Activated naive CD4-positive, alpha-beta T cell treated with anti-CD3 and anti-CD28 coated beads, Interleukin-2, amount 10 ng/mL, durations not matched to agents 7 days and 5 days (primary cell): ENCODE data around the gene PARL.
A peak's percentile ranks its signal among the peaks of the same experiment; 100 is the strongest.

Source experiments
- CTCF ChIA-PET: fragments of 350-600 bp; sonication (Branson Sonifier 250); formaldehyde crosslinking; loops from one replicate; lab custom pipeline; 2021; ENCODE audit warnings: antibody characterized with exemption; lab: Charles Lee
- DNase-seq: peaks from one replicate; pipeline ENCODE4 v3.0.0-alpha.2; 2020
- H3K27ac Mint-ChIP-seq: one replicate; pipeline ENCODE4 v1.8.0; 2021; ENCODE audit warnings: mild to moderate bottlenecking, moderate library complexity, mixed read lengths
- H3K27me3 Mint-ChIP-seq: one replicate; pipeline ENCODE4 v1.8.0; 2021; ENCODE audit warnings: mild to moderate bottlenecking, mixed read lengths
- H3K36me3 Mint-ChIP-seq: one replicate; pipeline ENCODE4 v1.8.0; 2021; ENCODE audit warnings: mixed read lengths
- H3K4me1 Mint-ChIP-seq: one replicate; pipeline ENCODE4 v1.8.0; 2021; ENCODE audit warnings: mixed read lengths
- H3K4me3 Mint-ChIP-seq: one replicate; pipeline ENCODE4 v1.8.0; 2021; ENCODE audit warnings: mild to moderate bottlenecking, moderate library complexity, mixed read lengths
- H3K9me3 Mint-ChIP-seq: one replicate; pipeline ENCODE4 v1.8.0; 2021; ENCODE audit warnings: mixed read lengths

The PARL gene

DNA sequence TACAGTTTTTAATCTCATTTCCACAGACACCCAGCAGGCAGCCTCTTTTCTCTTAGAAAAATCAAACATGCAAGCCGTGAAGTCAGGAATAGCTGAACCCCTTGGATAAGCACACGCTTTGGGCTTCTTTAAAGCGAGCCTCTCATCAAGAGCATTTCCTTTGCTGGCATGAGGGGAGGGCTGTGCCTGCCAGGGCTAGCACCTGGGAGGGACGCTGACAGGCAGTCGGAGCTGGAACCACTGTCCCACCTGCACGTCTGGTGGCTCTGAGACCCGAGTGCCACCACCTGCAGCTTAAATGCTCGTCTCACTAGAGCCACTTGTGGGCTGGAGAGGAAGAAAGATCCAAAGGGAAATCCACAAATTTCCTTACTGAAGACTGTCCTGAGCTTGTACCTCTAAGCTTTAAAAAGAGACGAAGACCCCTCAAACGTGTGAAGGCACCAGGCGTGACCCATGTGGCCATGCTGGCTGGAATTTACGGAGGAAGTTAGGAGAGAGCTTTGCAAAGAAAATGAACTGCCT is 68.7 kb downstream of the PARL start:
- no peak overlapping the region for H3K4me3 Mint-ChIP-seq
- H3K9me3 Mint-ChIP-seq = no peaks in the 10 kb centered on the region
- H3K27ac Mint-ChIP-seq = peak overlapping the region; percentile 85
- peaks cover 19% of the 10 kb centered on the region for H3K4me1 Mint-ChIP-seq
- CTCF ChIA-PET = interaction anchor here (0.9 kb wide), 1 partner anchor 331 kb away, joined by 3 read pairs; no protein-coding TSS in a partner anchor
- H3K36me3 Mint-ChIP-seq = peaks cover 8% of the 10 kb centered on the region
- no peak for DNase-seq
- no peaks in the 10 kb centered on the region for H3K27me3 Mint-ChIP-seq

DNA sequence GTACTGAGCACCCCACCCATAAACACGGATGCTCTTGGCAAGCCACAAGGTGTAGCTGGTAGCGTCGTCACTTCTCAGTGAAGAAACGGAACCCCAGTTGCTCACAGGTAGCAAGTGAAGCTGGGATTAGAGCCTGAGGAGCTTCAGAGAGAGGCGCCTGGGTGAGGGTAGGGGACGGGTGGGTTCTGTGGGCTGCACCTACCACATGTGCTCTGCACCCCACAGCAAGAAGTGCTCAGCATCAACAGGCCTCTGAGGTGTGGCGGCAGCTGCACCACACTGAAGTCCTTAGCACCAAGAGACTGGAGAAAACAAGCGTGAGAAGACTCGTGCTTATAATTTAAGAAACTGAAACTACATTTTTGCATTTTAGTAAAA is 69.1 kb downstream of the PARL start:
- H3K36me3 Mint-ChIP-seq = peaks cover 11% of the 10 kb centered on the region
- H3K9me3 Mint-ChIP-seq = no peaks in the 10 kb centered on the region
- CTCF ChIA-PET = no interaction called here
- peak overlapping the region; percentile 85 for H3K27ac Mint-ChIP-seq
- peak; percentile 41 for DNase-seq
- H3K27me3 Mint-ChIP-seq = no peaks in the 10 kb centered on the region
- H3K4me3 Mint-ChIP-seq = no peak overlapping the region
- peaks cover 19% of the 10 kb centered on the region for H3K4me1 Mint-ChIP-seq

DNA sequence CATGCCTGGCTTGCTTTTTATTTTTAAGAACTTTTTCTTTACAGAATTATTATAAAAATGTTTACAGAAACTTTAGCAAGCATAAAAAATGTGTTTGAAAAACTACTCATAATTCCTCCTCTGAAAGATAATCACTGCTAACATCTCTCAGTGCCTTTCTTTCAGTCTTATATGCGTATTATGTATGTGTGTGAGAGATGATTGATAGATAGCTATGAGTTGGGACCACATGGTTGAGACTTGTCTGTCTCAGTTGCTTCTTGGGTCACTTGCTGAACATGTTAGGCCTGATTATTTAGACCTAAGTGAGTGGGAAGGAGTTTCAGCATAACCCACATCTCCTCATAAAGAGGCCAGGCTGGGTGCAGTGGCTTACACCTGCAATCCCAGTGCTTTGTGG is 70.4 kb downstream of the PARL start:
- no peak for DNase-seq
- H3K27me3 Mint-ChIP-seq = no peaks in the 10 kb centered on the region
- CTCF ChIA-PET = no interaction called here
- H3K4me3 Mint-ChIP-seq = no peak overlapping the region
- no peaks in the 10 kb centered on the region for H3K9me3 Mint-ChIP-seq
- H3K27ac Mint-ChIP-seq = peak overlapping the region; percentile 63
- peaks cover 17% of the 10 kb centered on the region for H3K36me3 Mint-ChIP-seq
- peaks cover 19% of the 10 kb centered on the region for H3K4me1 Mint-ChIP-seq

DNA sequence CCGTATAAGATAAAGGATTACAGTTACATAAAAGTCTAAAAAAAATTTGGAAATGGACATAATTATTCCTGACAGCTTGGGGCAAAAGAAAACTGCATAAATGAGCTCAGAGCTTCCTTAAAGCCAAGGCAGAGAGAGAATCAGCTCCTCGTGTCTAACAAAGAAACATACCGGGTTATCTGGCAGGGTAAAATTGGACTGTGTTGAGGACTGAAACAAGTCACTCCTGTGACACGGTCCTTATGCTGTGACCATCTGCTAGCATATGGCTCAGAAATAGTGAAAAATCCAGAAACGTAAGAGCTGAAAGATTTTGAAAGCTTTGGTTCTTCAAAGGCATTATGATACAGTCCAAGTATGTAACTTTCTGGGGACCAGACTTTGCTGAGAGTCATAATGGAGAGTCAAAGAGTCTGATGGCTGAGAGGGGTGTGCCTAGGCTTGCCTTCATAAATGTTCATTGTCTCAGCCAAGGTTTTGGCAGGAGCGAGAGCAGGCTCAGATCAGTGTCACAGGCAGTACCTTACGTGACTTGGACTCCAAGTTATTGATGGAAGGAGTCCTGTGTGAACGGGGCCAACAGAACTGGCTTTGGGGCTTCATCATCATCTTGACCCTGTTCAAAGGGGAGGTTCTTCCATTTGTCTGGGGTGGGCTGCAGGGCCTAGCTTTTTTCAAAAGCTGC is 71.8 kb downstream of the PARL start:
- no peak overlapping the region for H3K4me3 Mint-ChIP-seq
- H3K36me3 Mint-ChIP-seq = peaks cover 28% of the 10 kb centered on the region
- CTCF ChIA-PET = no interaction called here
- H3K9me3 Mint-ChIP-seq = no peaks in the 10 kb centered on the region
- no peak for DNase-seq
- H3K27me3 Mint-ChIP-seq = no peaks in the 10 kb centered on the region
- H3K4me1 Mint-ChIP-seq = peaks cover 19% of the 10 kb centered on the region
- H3K27ac Mint-ChIP-seq = no peak overlapping the region

DNA sequence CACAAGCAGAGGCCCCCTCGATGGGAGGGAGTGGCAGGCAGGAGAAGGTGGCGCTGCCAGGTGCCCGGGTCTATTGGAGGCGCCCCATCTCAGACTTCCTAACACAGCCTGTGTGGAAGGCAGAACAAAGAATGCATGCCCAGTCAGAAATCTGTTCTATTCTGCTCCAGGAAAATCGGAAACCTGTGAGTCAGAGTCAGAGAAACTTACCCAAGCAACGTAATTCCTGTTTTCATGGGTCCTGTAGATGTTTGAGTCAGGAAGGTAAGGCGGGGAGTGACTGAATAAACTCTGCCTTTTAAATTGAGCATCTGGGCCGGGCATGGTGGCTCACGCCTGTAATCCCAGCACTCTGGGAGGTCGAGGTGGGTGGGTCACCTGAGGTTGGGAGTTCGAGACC is 73.0 kb downstream of the PARL start:
- peaks cover 39% of the 10 kb centered on the region for H3K36me3 Mint-ChIP-seq
- CTCF ChIA-PET = no interaction called here

DNA sequence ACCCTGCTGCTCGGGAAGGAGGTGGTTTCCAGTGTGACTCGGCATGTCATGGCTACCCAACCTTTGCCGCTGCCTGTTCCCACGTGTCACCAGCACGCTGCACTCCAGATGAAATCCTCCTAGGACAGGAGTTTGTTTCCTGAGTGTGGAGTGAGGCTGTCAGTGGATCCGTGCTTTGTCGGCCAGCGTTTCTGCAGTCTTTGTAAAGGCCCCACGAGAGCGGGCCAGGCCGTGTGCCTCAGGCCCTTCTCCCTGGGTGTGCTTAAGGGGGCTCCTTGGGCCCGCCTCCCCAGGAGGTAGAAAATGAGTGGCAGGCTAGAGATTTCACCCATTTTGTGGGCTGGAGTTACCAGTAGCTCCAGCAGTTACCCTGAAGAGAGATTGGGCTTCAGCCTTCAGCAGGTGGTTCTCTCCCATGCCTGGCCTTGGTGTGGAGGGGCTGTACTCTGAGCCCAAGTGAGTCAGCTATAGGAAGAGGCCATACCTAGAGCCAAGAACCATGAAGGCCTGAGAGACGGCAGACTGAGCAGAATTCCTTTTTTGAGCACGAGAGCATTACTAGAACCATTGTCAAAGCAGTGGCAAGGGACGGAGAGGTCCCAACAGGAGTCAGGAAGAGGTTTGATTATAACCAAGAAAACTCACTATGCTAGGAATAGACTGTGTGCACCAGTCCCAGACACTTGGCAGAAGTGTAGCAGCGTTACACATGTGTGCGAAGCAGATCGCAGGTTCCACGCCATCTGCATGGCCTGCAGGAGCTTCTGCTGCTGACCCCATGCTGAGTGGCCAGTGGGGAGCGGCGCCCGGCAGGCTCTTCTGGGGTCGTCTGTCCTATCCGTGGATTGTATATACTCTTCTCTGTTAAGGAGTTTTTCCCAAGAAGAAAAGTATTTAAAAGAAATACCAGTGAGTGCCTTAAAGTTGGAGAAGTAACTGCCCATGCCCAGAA is 73.8 kb downstream of the PARL start:
- Mint-ChIP-seq H3K4me1 (peaks cover 13% of the 10 kb centered on the region), H3K4me3 (no peak overlapping the region), H3K9me3 (no peaks in the 10 kb centered on the region), H3K27me3 (no peaks in the 10 kb centered on the region), H3K36me3 (peaks cover 39% of the 10 kb centered on the region), H3K27ac (no peak overlapping the region)
- CTCF ChIA-PET = no interaction called here
- DNase-seq = no peak

More for the DNA sequence above, 73.0 kb downstream of the PARL start:
- peaks cover 19% of the 10 kb centered on the region for H3K4me1 Mint-ChIP-seq
- DNase-seq = no peak
- H3K9me3 Mint-ChIP-seq = no peaks in the 10 kb centered on the region
- no peak overlapping the region for H3K27ac Mint-ChIP-seq
- no peaks in the 10 kb centered on the region for H3K27me3 Mint-ChIP-seq
- no peak overlapping the region for H3K4me3 Mint-ChIP-seq

DNA sequence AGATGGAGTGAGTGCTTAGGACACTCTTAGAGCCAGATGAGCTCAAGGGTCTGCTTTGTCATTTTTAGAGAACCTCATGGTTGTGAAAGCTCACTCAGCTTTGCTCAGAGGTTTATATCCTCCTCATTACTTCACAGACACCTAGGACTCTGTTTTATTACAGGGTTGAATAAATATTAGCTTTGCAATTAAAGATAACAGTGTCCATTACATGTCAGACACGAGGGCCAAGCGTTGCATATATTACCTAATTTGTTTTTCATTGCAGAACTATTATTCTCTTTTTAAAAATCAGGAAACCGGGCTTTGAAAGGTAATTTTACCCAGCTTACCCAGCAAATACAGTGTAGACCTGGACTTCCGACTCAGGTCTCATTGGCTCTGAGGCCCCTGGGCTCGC is 75.4 kb downstream of the PARL start:
- no peak overlapping the region for H3K4me3 Mint-ChIP-seq
- no peak for DNase-seq
- peaks cover 44% of the 10 kb centered on the region for H3K36me3 Mint-ChIP-seq
- no peaks in the 10 kb centered on the region for H3K9me3 Mint-ChIP-seq
- peaks cover under 1% of the 10 kb centered on the region for H3K4me1 Mint-ChIP-seq
- no peaks in the 10 kb centered on the region for H3K27me3 Mint-ChIP-seq
- H3K27ac Mint-ChIP-seq = no peak overlapping the region
- CTCF ChIA-PET = interaction anchor here (1.2 kb wide), 1 partner anchor 75 kb away, joined by 4 read pairs; the partner anchor contains the start of gene PARL

- H3K36me3 Mint-ChIP-seq = peaks cover 53% of the 10 kb centered on the region
- no peaks in the 10 kb centered on the region for H3K9me3 Mint-ChIP-seq
- DNase-seq = no peak
- CTCF ChIA-PET = interaction anchor here (1.2 kb wide), 1 partner anchor 76 kb away, joined by 4 read pairs; the partner anchor contains the start of gene PARL
- H3K4me1 Mint-ChIP-seq = no peaks in the 10 kb centered on the region
- H3K27me3 Mint-ChIP-seq = no peaks in the 10 kb centered on the region
- H3K4me3 Mint-ChIP-seq = no peak overlapping the region
- H3K27ac Mint-ChIP-seq = no peak overlapping the region
Observed at GRCh38 chr3:183808355-183808754, 76.3 kb downstream of the PARL start.

GRCh38 chr3:183807881-183808280 is 76.8 kb downstream of the PARL start:
- DNase-seq = no peak
- CTCF ChIA-PET = no interaction called here
- Mint-ChIP-seq H3K4me1 (no peaks in the 10 kb centered on the region), H3K27ac (no peak overlapping the region), H3K36me3 (peaks cover 58% of the 10 kb centered on the region), H3K4me3 (no peak overlapping the region), H3K27me3 (no peaks in the 10 kb centered on the region), H3K9me3 (no peaks in the 10 kb centered on the region)

DNA sequence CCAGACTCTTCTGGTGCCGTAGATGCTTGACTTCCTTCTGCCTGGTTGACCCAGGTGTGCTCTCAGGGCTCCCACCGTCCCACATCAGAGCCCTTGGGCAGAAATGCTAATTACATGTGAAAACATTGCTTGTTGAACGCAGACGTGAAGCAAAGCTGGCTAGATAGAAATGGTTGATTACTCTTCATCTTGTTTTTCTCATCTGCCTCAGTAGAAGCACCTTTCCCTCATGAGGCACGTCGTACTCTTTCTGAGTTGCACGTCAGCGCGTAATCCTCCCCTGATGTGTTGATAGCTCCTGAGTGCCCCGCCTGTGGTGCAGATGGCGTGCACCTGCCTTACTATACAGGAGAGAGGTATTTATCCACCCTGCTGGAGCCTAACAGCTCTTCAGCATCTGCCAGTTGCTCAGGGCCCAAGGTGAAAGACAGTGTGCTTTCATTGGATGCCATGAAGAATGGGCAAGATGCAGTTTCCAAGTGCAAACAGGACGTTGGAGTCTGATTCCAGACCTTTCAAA is 77.4 kb downstream of the PARL start:
- DNase-seq = no peak
- Mint-ChIP-seq H3K9me3 (no peaks in the 10 kb centered on the region), H3K27ac (no peak overlapping the region), H3K36me3 (peaks cover 63% of the 10 kb centered on the region), H3K27me3 (no peaks in the 10 kb centered on the region), H3K4me3 (no peak overlapping the region), H3K4me1 (no peaks in the 10 kb centered on the region)
- CTCF ChIA-PET = interaction anchor here (0.6 kb wide), 1 partner anchor 52 kb away, joined by 4 read pairs; no protein-coding TSS in a partner anchor

GRCh38 chr3:183802989-183803388 is 81.7 kb downstream of the PARL start:
- no peak for DNase-seq
- peaks cover 71% of the 10 kb centered on the region for H3K36me3 Mint-ChIP-seq
- no peak overlapping the region for H3K4me3 Mint-ChIP-seq
- H3K27ac Mint-ChIP-seq = no peak overlapping the region
- CTCF ChIA-PET = no interaction called here
- H3K4me1 Mint-ChIP-seq = no peaks in the 10 kb centered on the region
- no peaks in the 10 kb centered on the region for H3K27me3 Mint-ChIP-seq
- no peaks in the 10 kb centered on the region for H3K9me3 Mint-ChIP-seq

GRCh38 chr3:183801601-183802000 is 83.1 kb downstream of the PARL start:
- no peak for DNase-seq
- no peaks in the 10 kb centered on the region for H3K27me3 Mint-ChIP-seq
- no peaks in the 10 kb centered on the region for H3K9me3 Mint-ChIP-seq
- H3K4me3 Mint-ChIP-seq = no peak overlapping the region
- peaks cover 64% of the 10 kb centered on the region for H3K36me3 Mint-ChIP-seq
- CTCF ChIA-PET = no interaction called here
- no peaks in the 10 kb centered on the region for H3K4me1 Mint-ChIP-seq
- no peak overlapping the region for H3K27ac Mint-ChIP-seq

DNA sequence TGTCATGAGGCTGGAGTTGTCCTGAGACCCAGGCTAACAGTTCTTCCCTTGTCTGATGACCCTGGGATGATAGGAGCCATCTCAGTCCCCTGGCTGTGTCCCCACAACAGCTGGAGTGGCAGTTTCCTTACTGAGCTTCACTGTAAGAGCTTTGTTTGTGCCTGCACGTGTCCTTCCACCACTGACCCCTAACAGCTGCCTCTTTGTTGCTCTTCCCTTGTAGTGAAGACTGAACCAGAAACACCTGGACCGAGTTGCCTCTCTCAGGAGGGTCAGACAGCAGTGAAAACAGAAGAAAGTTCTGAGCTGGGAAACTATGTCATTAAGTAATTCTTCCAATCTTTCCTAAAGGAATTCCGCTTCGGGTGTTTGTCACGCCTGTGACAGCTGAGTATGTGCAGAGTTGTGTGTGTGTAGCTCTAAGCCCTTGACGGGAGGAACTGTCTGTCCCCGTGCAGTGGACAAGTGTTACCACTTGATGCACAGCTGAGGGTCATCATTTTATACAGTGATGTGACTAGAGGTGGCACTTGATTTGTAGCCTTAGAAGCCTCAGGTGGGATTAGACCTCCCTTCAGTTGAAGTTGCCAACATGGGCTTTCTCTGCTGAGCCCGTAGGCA is 84.3 kb downstream of the PARL start:
- no peak overlapping the region for H3K4me3 Mint-ChIP-seq
- H3K9me3 Mint-ChIP-seq = no peaks in the 10 kb centered on the region
- H3K27me3 Mint-ChIP-seq = no peaks in the 10 kb centered on the region
- no peaks in the 10 kb centered on the region for H3K4me1 Mint-ChIP-seq
- CTCF ChIA-PET = no interaction called here
- no peak overlapping the region for H3K27ac Mint-ChIP-seq
- H3K36me3 Mint-ChIP-seq = peaks cover 61% of the 10 kb centered on the region
- DNase-seq = no peak

DNA sequence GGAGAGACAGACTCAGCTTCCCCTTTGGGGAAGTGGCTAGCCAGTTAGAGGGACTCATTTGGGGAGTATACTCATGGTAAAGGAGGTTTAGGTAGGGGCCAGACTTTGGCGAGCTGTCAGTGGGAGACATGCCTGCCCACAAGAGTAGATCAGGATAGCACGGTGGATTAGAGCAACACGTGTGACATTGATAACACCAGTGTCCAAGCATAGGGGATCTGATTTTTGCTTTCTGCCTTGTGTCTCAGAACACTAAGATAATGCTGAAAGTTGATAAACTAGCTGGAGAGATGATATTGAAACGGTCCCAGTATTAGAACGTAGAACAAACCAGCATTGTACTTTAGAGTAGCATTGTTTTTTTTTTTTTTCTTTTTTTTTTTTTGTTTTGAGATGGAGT is 85.2 kb downstream of the PARL start:
- Mint-ChIP-seq H3K27ac (no peak overlapping the region), H3K4me3 (no peak overlapping the region), H3K36me3 (peaks cover 60% of the 10 kb centered on the region), H3K4me1 (no peaks in the 10 kb centered on the region), H3K9me3 (no peaks in the 10 kb centered on the region), H3K27me3 (no peaks in the 10 kb centered on the region)
- DNase-seq = no peak
- CTCF ChIA-PET = no interaction called here
